ENCODE measurements around the gene IMMP2L.

Gene IMMP2L

GRCh38 chr7:111137296-111138192 lies 424.7 kb downstream of the IMMP2L start:
- no peak for DNase-seq

- DNase-seq, result no peak
Observed at GRCh38 chr7:111132833-111133232, 429.5 kb downstream of the IMMP2L start.

GRCh38 chr7:111129435-111129834 lies 432.9 kb downstream of the IMMP2L start:
- DNase-seq, result no peak

GRCh38 chr7:111126987-111127386 lies 435.3 kb downstream of the IMMP2L start:
- DNase-seq, result no peak

- DNase-seq, result no peak
Observed at GRCh38 chr7:111115966-111116365, 446.3 kb downstream of the IMMP2L start.

- DNase-seq, result no peak
Observed at GRCh38 chr7:111113263-111114017, 448.9 kb downstream of the IMMP2L start.

GRCh38 chr7:111112439-111112838 lies 449.9 kb downstream of the IMMP2L start:
- no peak for DNase-seq

GRCh38 chr7:111108496-111108895 lies 453.8 kb downstream of the IMMP2L start:
- no peak for DNase-seq

GRCh38 chr7:111108000-111108399 lies 454.3 kb downstream of the IMMP2L start:
- no peak for DNase-seq

GRCh38 chr7:111107579-111107978 lies 454.7 kb downstream of the IMMP2L start:
- DNase-seq, result no peak

- no peak for DNase-seq
Observed at GRCh38 chr7:111105269-111105668, 457.0 kb downstream of the IMMP2L start.

- DNase-seq, result no peak
Observed at GRCh38 chr7:111104710-111105109, 457.6 kb downstream of the IMMP2L start.

GRCh38 chr7:111103678-111104274 lies 458.5 kb downstream of the IMMP2L start:
- no peak for DNase-seq

- no peak for DNase-seq
Observed at GRCh38 chr7:111103136-111103535, 459.2 kb downstream of the IMMP2L start.

- no peak for DNase-seq
Observed at GRCh38 chr7:111101856-111102646, 460.2 kb downstream of the IMMP2L start.

- DNase-seq, result no peak
Observed at GRCh38 chr7:111098926-111099250, 463.4 kb downstream of the IMMP2L start.

GRCh38 chr7:111098011-111098925 lies 464.0 kb downstream of the IMMP2L start:
- peak; percentile 13 for DNase-seq

- no peak for DNase-seq
Observed at GRCh38 chr7:111096997-111097396, 465.3 kb downstream of the IMMP2L start.

GRCh38 chr7:111094419-111094818 lies 467.9 kb downstream of the IMMP2L start:
- DNase-seq, result no peak

- DNase-seq, result no peak
Observed at GRCh38 chr7:111093496-111093895, 468.8 kb downstream of the IMMP2L start.

- DNase-seq, result peak; percentile 40
Observed at GRCh38 chr7:111092406-111093236, 469.7 kb downstream of the IMMP2L start.

Data from NCI-H2171 (cell line).